HepG2 (cell line): ENCODE data around the gene POC1A. TPM values are rescaled to one million over a fixed set of nuclear protein-coding genes. Genes with fewer than 3 reads are reported as not detected.

ENCODE experiments used
- ATAC-seq: fragments of 200-7000 bp; cut with Tn5 transposase; 3 replicates; pipeline ENCODE4 v1.9.1; 2020; ENCODE audit warnings: mild to moderate bottlenecking, moderate library complexity
- BruUV-seq: library from RNA; stranded (reverse); fragments of 400-500 nt; replicated peaks from 2 replicates; lab custom pipeline; 2021; lab: Mats Ljungman, UMichigan
- CTCF ChIA-PET: fragments of 300-600 bp; formaldehyde crosslinking; extraction: SDS; loops from one replicate; lab custom pipeline; 2021; ENCODE audit warnings: low total read pairs, inconsistent platforms, low intra/inter-chr PET ratio; lab: Yijun Ruan, JAX
- POLR2A ChIA-PET: fragments of 350-600 bp; sonication (Branson Sonifier 250); formaldehyde crosslinking; loops from one replicate; lab custom pipeline; 2020; ENCODE audit warnings: antibody characterized with exemption, inconsistent platforms; lab: Yijun Ruan, JAX
- DNase-seq: peaks from one replicate; pipeline ENCODE4 v3.0.0-alpha.2; 2015; ENCODE audit warnings: low spot score
- FAIRE-seq: peaks from 3 replicates; lab custom pipeline; 2011; peaks lifted over from hg19 to GRCh38; lab: Jason Lieb, UNC
- H2AFZ ChIP-seq: one replicate; pipeline ENCODE4 v1.6.1; 2011; ENCODE audit warnings: low read length, inconsistent platforms
- H3K27ac ChIP-seq: fragments of 300-600 bp; 3 replicates; pipeline ENCODE4 v1.8.0; 2011; ENCODE audit warnings: mixed run types, mild to moderate bottlenecking, mixed read lengths, low read length, inconsistent platforms; ENCODE audit not compliant: insufficient read depth; ENCODE audit errors: extremely low read length
- H3K27me3 ChIP-seq, 2 experiments: fragments of 200-600 bp in 1 of 2; 2 replicates in 1 of 2; 3 replicates in 1 of 2; pipeline versions ENCODE4 v1.6.0 to v1.8.0; 2011; ENCODE audit warnings: low read length in 2 of 2, mild to moderate bottlenecking in 2 of 2, moderate library complexity in 2 of 2, inconsistent platforms in 1 of 2; ENCODE audit not compliant: insufficient read depth in 2 of 2, control insufficient read depth in 1 of 2
- H3K36me3 ChIP-seq, 2 experiments: fragments of 200-600 bp in 1 of 2; replicated peaks in 1 of 2; 2 replicates in 1 of 2; 3 replicates in 1 of 2; pipeline versions ENCODE4 v1.5.1 to v1.8.0; 2011; ENCODE audit warnings: low read length in 2 of 2, inconsistent platforms in 1 of 2; ENCODE audit not compliant: insufficient read depth in 2 of 2, control insufficient read depth in 1 of 2
- H3K4me1 ChIP-seq: 2 replicates; pipeline ENCODE4 v1.5.1; 2012; ENCODE audit warnings: low read length, inconsistent platforms; ENCODE audit not compliant: insufficient read depth
- H3K4me2 ChIP-seq: 2 replicates; pipeline ENCODE4 v1.6.0; 2011; ENCODE audit warnings: low read depth, low read length, inconsistent platforms
- H3K4me3 ChIP-seq, 3 experiments: fragments of 200-600 bp in 1 of 3; sonication (generic), shearing (Covaris generic) in 1 of 3; replicated peaks in 1 of 3; 2 replicates each; pipeline ENCODE4 v1.5.1; 2011 to 2016; ENCODE audit warnings: low read length in 3 of 3, inconsistent platforms in 2 of 3, low read depth in 2 of 3, mild to moderate bottlenecking in 2 of 3, control low read depth in 1 of 3, mixed read lengths in 1 of 3; ENCODE audit not compliant: insufficient read depth in 1 of 3
- H3K79me2 ChIP-seq: one replicate; pipeline ENCODE4 v1.6.1; 2011; ENCODE audit warnings: low read length, inconsistent platforms; ENCODE audit not compliant: insufficient read depth
- H3K9ac ChIP-seq: 2 replicates; pipeline ENCODE4 v1.6.0; 2011; ENCODE audit warnings: mild to moderate bottlenecking, low read depth, low read length, inconsistent platforms; ENCODE audit not compliant: insufficient read depth
- H3K9me3 ChIP-seq: 2 replicates; pipeline ENCODE4 v1.5.1; 2012; ENCODE audit warnings: mild to moderate bottlenecking, low read length
- H4K20me1 ChIP-seq: 2 replicates; pipeline ENCODE4 v1.6.0; 2011; ENCODE audit warnings: inconsistent platforms, mild to moderate bottlenecking, low read length, moderate library complexity; ENCODE audit not compliant: insufficient read depth
- ARID2 ChIP-seq: sonication (generic); formaldehyde crosslinking; IDR thresholded peaks from 2 replicates; pipeline ENCODE4 v1.8.1; 2022; ENCODE audit warnings: mild to moderate bottlenecking, missing genetic modification reagents, borderline replicate concordance
- ARID3A ChIP-seq: IDR thresholded peaks from 2 replicates; pipeline ENCODE4 v1.6.1; 2012; ENCODE audit warnings: low read depth, low read length, improper control_type of control experiment
- BCL6 ChIP-seq: IDR thresholded peaks from 2 replicates; pipeline ENCODE4 v1.6.1; 2016; ENCODE audit warnings: missing genetic modification reagents, missing compliant biosample characterization
- CEBPB ChIP-seq: IDR thresholded peaks from 2 replicates; pipeline ENCODE4 v1.6.1; 2011; ENCODE audit warnings: low read depth, low read length, improper control_type of control experiment, borderline replicate concordance
- CEBPG ChIP-seq: IDR thresholded peaks from 2 replicates; pipeline ENCODE4 v1.6.1; 2016
- GFI1 ChIP-seq: sonication (generic); formaldehyde crosslinking; IDR thresholded peaks from 2 replicates; pipeline ENCODE4 v1.5.0; 2020; ENCODE audit warnings: missing genetic modification reagents, mild to moderate bottlenecking, borderline replicate concordance
- PAWR ChIP-seq: sonication (generic); formaldehyde crosslinking; IDR thresholded peaks from 2 replicates; pipeline ENCODE4 v1.4.0; 2020; ENCODE audit warnings: missing genetic modification reagents, mild to moderate bottlenecking, borderline replicate concordance
- RARA ChIP-seq: IDR thresholded peaks from 2 replicates; pipeline ENCODE4 v1.6.1; 2016; ENCODE audit warnings: missing genetic modification reagents, missing compliant biosample characterization
- SMYD3 ChIP-seq: sonication (generic); formaldehyde crosslinking; IDR thresholded peaks from 2 replicates; pipeline ENCODE4 v1.8.1; 2023; ENCODE audit warnings: mild to moderate bottlenecking, missing genetic modification reagents
- SOX13 ChIP-seq, 3 experiments: fragments of 450-650 bp in 1 of 3; sonication (generic) in 1 of 3; formaldehyde crosslinking in 1 of 3; IDR thresholded peaks in 2 of 3; conservative IDR thresholded peaks in 1 of 3; 2 replicates each; pipeline versions ENCODE4 v1.5.0 to v1.6.1; 2016 to 2020; ENCODE audit warnings: antibody characterized with exemption in 1 of 3, mild to moderate bottlenecking in 1 of 3, missing compliant biosample characterization in 1 of 3, missing genetic modification reagents in 1 of 3, moderate library complexity in 1 of 3
- TCF12 ChIP-seq, 2 experiments: fragments of 450-650 bp in 1 of 2; sonication (generic) in 1 of 2; formaldehyde crosslinking in 1 of 2; IDR thresholded peaks; 2 replicates each; pipeline versions ENCODE4 v1.6.1 to v1.8.0; 2017 to 2022; ENCODE audit warnings: antibody characterized with exemption in 1 of 2, mild to moderate bottlenecking in 1 of 2, missing genetic modification reagents in 1 of 2, moderate library complexity in 1 of 2
- ZMYM3 ChIP-seq: sonication (generic); formaldehyde crosslinking; IDR thresholded peaks from 2 replicates; pipeline ENCODE4 v1.5.1; 2020; ENCODE audit warnings: mild to moderate bottlenecking, missing genetic modification reagents
- ZNF12 ChIP-seq: sonication (generic); formaldehyde crosslinking; IDR thresholded peaks from 2 replicates; pipeline ENCODE4 v1.5.0; 2020; ENCODE audit warnings: missing genetic modification reagents
- ZNF574 ChIP-seq: sonication (generic); formaldehyde crosslinking; IDR thresholded peaks from 2 replicates; pipeline ENCODE4 v1.4.0; 2020; ENCODE audit warnings: missing genetic modification reagents
- ZNF615 ChIP-seq: sonication (generic); formaldehyde crosslinking; IDR thresholded peaks from 2 replicates; pipeline ENCODE4 v1.5.0; 2020; ENCODE audit warnings: mild to moderate bottlenecking, missing genetic modification reagents, borderline replicate concordance
- ZNF629 ChIP-seq: sonication (generic); formaldehyde crosslinking; conservative IDR thresholded peaks from 2 replicates; pipeline ENCODE4 v1.5.0; 2020; ENCODE audit warnings: missing genetic modification reagents
- whole genome bisulfite sequencing: methylation state at CpG from one replicate; pipeline ENCODE4 v1.1.6; 2017; ENCODE audit warnings: low lambda C conversion rate; 5-methylcytosine and 5-hydroxymethylcytosine counted together
- in situ Hi-C: cut with HindIII; loops from 2 replicates; pipeline ENCODE4 v1.10.0; 2017; ENCODE audit warnings: low pct_unique_long_range_greater_than_20kb; ENCODE audit not compliant: extremely low pct_ligation_motif_present
- intact Hi-C: fragments of 100-400 bp; cut with micrococcal nuclease; formaldehyde crosslinking; loops from one replicate; pipeline ENCODE4 v1.10.0; 2022; ENCODE audit not compliant: unreplicated experiment
- polyA plus RNA-seq, 8 experiments: library from polyadenylated mRNA; depleted of rRNA in 3 of 8; stranded (reverse) in 7 of 8; unstranded in 1 of 8; fragments of >200 nt; fragmentation: Illumina TruSeq in 4 of 8; extraction: Trizol in 4 of 8; gene quantifications; 2 replicates each; pipeline versions ENCODE4 v1.2.1 to v1.2.3, GENCODE V29; 2011 to 2016; ENCODE audit warnings: low read depth in 4 of 8, missing spikeins in 1 of 8, mixed read lengths in 1 of 8; ENCODE audit not compliant: insufficient read depth in 1 of 8
- total RNA-seq, 5 experiments: library from RNA; depleted of rRNA; stranded (reverse); fragments of >200 nt; fragmentation: Illumina TruSeq; extraction: Trizol; gene quantifications; 2 replicates each; pipeline ENCODE4 v1.2.3, GENCODE V29; 2016; ENCODE audit warnings: low read depth in 1 of 5

The POC1A gene
- total and polyA plus RNA-seq, 2 of the 13 experiments (the other 11 are each of a cell fraction or from before 2014, with no cell fraction given), result 14.6 to 20.0 TPM

- no peak for TF ChIP-seq GFI1 (CRISPR knock-in tag)
- no peak for TF ChIP-seq ZNF615 (CRISPR knock-in tag)
- TF ChIP-seq SMYD3, result no peak
- TF ChIP-seq CEBPG (CRISPR knock-in tag), result peak; percentile 56; the same call in 1 of the 2 replicates
- TF ChIP-seq CEBPB, result peak; percentile 78
- no peak for TF ChIP-seq ARID3A
- TF ChIP-seq ARID2 (CRISPR knock-in tag), result no peak
These were observed 34.3 kb upstream of the POC1A start (continued) for GRCh38 chr3:52188556-52188955.

DNA sequence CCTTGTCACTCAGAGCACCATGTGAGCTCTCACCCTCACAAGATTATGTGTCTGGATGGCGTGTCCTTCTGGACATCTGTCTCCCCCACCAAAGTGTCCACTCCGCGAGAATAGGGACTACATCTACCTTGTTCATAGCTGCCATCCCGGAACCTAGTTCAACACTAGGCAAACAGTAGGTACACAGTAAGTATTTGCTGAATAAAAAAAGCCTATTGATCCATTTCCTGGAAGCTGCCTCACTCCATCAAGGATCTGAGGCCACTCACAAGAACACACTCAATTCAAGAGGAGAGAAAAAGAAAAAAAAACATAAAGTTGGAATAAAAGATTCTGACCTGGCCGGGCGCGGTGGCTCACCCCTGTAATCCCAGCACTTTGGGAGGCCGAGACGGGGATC lies 32.5 kb upstream of the POC1A start:
- ChIA-PET POLR2A (interaction anchor here (1.2 to 1.6 kb wide), 3 partner anchors 10 to 33 kb away, joined by 3 read pairs; no protein-coding TSS in a partner anchor), CTCF (no interaction called here)
- FAIRE-seq, result no peak
- in situ Hi-C loops, result no loop called here
- H3K36me3 ChIP-seq, result no peaks in the 10 kb centered on the region
- H3K27ac ChIP-seq, result no peak overlapping the region
- intact Hi-C loops, result no loop called here
- no peaks in the 10 kb centered on the region for H3K9me3 ChIP-seq
- WGBS, result 40% methylated on average over 9 of the region's 9 CpGs
- no peak for ATAC-seq
- peaks cover 85% of the 10 kb centered on the region for H3K4me1 ChIP-seq
- no peak overlapping the region for H2AFZ ChIP-seq
- H3K4me2 ChIP-seq, result no peak overlapping the region
- H3K4me3 ChIP-seq, result no peak overlapping the region
- no TSS peak for BruUV-seq
- peaks cover 0 to 3% of the 10 kb centered on the region in 2 experiments; a peak in 1 of 5 replicates for H3K27me3 ChIP-seq
- TF ChIP-seq ZNF629 (peak; percentile 76), ZNF12 (CRISPR knock-in tag) (peak; percentile 77), SOX13 (IDR thresholded peaks at IDR 0.05) (no peak), SOX13 (CRISPR knock-in tag; conservative IDR thresholded peaks at IDR 0.05 in 1 of 2, IDR thresholded peaks at IDR 0.05 in 1 of 2) (peak in 1 of 2 experiments; percentile 16; a peak in 1 of 4 replicates), ZNF574 (CRISPR knock-in tag) (no peak), BCL6 (CRISPR knock-in tag) (peak; percentile 82), ZMYM3 (CRISPR knock-in tag) (0 out of 2 replicates have a peak, but pooled peaks have one; percentile 30), PAWR (CRISPR knock-in tag) (no peak), TCF12 (IDR thresholded peaks at IDR 0.05) (no peak), TCF12 (CRISPR knock-in tag; IDR thresholded peaks at IDR 0.05) (no peak), RARA (CRISPR knock-in tag) (0 out of 2 replicates have a peak, but pooled peaks have one; percentile 16)
- no peak for DNase-seq
- H3K9ac ChIP-seq, result no peak overlapping the region
- no peaks in the 10 kb centered on the region for H4K20me1 ChIP-seq
- H3K79me2 ChIP-seq, result no peaks in the 10 kb centered on the region
